HepG2 (cell line): ENCODE measurements around the gene CRAT. TPM values are rescaled to one million over a fixed set of nuclear protein-coding genes. Genes with fewer than 3 reads are reported as not detected.

ENCODE experiments used
- CBX2 ChIP-seq, 2 experiments: fragments of 200-600 bp in 1 of 2; sonication (generic); formaldehyde crosslinking in 1 of 2; IDR thresholded peaks; 2 replicates each; pipeline versions ENCODE4 v1.7.0 to v1.8.1; 2018 to 2022; ENCODE audit warnings: low read depth in 2 of 2, low read length in 1 of 2, mild to moderate bottlenecking in 1 of 2, missing genetic modification reagents in 1 of 2
- CC2D1A ChIP-seq: sonication (generic); formaldehyde crosslinking; IDR thresholded peaks from 2 replicates; pipeline ENCODE4 v1.8.1; 2023; ENCODE audit warnings: mild to moderate bottlenecking, missing genetic modification reagents
- MBD4 ChIP-seq: IDR thresholded peaks from 2 replicates; pipeline ENCODE4 v1.6.1; 2012; ENCODE audit warnings: low read length, inconsistent platforms, borderline replicate concordance
- NR2C2 ChIP-seq: sonication (generic); formaldehyde crosslinking; IDR thresholded peaks from 2 replicates; pipeline ENCODE4 v1.4.0; 2020; ENCODE audit warnings: missing genetic modification reagents, mild to moderate bottlenecking, moderate library complexity, borderline replicate concordance
- NR2F1 ChIP-seq, 2 experiments: fragments of 450-650 bp in 1 of 2; formaldehyde crosslinking in 1 of 2; IDR thresholded peaks; 2 replicates each; pipeline versions ENCODE4 v1.5.0 to v1.6.1; 2016 to 2020; ENCODE audit warnings: mild to moderate bottlenecking in 1 of 2, missing compliant biosample characterization in 1 of 2, missing genetic modification reagents in 1 of 2, moderate library complexity in 1 of 2
- PHB2 ChIP-seq: fragments of 450-650 bp; IDR thresholded peaks from 2 replicates; pipeline ENCODE4 v1.6.1; 2018; ENCODE audit not compliant: partially characterized antibody
- RARG ChIP-seq: sonication (generic); formaldehyde crosslinking; IDR thresholded peaks from 2 replicates; pipeline ENCODE4 v1.4.0; 2020; ENCODE audit warnings: low read depth, mild to moderate bottlenecking, missing genetic modification reagents
- ZNF20 ChIP-seq: sonication (generic); formaldehyde crosslinking; IDR thresholded peaks from 2 replicates; pipeline ENCODE4 v1.4.0; 2020; ENCODE audit warnings: mild to moderate bottlenecking, moderate library complexity, missing genetic modification reagents
- ZNF569 ChIP-seq: sonication (generic); formaldehyde crosslinking; IDR thresholded peaks from 2 replicates; pipeline ENCODE4 v1.5.0; 2020; ENCODE audit warnings: mild to moderate bottlenecking, missing genetic modification reagents, moderate library complexity, borderline replicate concordance
- polyA plus RNA-seq, 8 experiments: library from polyadenylated mRNA; depleted of rRNA in 3 of 8; stranded (reverse) in 7 of 8; unstranded in 1 of 8; fragments of >200 nt; fragmentation: Illumina TruSeq in 4 of 8; extraction: Trizol in 4 of 8; gene quantifications; 2 replicates each; pipeline versions ENCODE4 v1.2.1 to v1.2.3, GENCODE V29; 2011 to 2016; ENCODE audit warnings: low read depth in 4 of 8, missing spikeins in 1 of 8, mixed read lengths in 1 of 8; ENCODE audit not compliant: insufficient read depth in 1 of 8
- total RNA-seq, 5 experiments: library from RNA; depleted of rRNA; stranded (reverse); fragments of >200 nt; fragmentation: Illumina TruSeq; extraction: Trizol; gene quantifications; 2 replicates each; pipeline ENCODE4 v1.2.3, GENCODE V29; 2016; ENCODE audit warnings: low read depth in 1 of 5
- TF ChIP-seq, protein P1 (sequence below): sonication (generic); formaldehyde crosslinking; IDR thresholded peaks from 2 replicates; pipeline ENCODE4 v1.4.0; 2020; ENCODE audit warnings: missing genetic modification reagents, borderline replicate concordance
- TF ChIP-seq, protein P2 (sequence below): sonication (generic); formaldehyde crosslinking; IDR thresholded peaks from 2 replicates; pipeline ENCODE4 v1.8.0; 2022; ENCODE audit warnings: mild to moderate bottlenecking, missing genetic modification reagents; ENCODE audit not compliant: insufficient replicate concordance
- TF ChIP-seq, protein P3 (sequence below): sonication (generic); formaldehyde crosslinking; IDR thresholded peaks from 2 replicates; pipeline ENCODE4 v1.5.1; 2020; ENCODE audit warnings: missing genetic modification reagents, mild to moderate bottlenecking, borderline replicate concordance
- TF ChIP-seq, protein P4 (sequence below): sonication (generic); formaldehyde crosslinking; IDR thresholded peaks from 2 replicates; pipeline ENCODE4 v1.5.1; 2020; ENCODE audit warnings: mild to moderate bottlenecking, missing genetic modification reagents, moderate library complexity

CRAT gene
- total and polyA plus RNA-seq, 2 of the 13 experiments (the other 11 are each of a cell fraction or from before 2014, with no cell fraction given) = 26.1 to 26.6 TPM

DNA sequence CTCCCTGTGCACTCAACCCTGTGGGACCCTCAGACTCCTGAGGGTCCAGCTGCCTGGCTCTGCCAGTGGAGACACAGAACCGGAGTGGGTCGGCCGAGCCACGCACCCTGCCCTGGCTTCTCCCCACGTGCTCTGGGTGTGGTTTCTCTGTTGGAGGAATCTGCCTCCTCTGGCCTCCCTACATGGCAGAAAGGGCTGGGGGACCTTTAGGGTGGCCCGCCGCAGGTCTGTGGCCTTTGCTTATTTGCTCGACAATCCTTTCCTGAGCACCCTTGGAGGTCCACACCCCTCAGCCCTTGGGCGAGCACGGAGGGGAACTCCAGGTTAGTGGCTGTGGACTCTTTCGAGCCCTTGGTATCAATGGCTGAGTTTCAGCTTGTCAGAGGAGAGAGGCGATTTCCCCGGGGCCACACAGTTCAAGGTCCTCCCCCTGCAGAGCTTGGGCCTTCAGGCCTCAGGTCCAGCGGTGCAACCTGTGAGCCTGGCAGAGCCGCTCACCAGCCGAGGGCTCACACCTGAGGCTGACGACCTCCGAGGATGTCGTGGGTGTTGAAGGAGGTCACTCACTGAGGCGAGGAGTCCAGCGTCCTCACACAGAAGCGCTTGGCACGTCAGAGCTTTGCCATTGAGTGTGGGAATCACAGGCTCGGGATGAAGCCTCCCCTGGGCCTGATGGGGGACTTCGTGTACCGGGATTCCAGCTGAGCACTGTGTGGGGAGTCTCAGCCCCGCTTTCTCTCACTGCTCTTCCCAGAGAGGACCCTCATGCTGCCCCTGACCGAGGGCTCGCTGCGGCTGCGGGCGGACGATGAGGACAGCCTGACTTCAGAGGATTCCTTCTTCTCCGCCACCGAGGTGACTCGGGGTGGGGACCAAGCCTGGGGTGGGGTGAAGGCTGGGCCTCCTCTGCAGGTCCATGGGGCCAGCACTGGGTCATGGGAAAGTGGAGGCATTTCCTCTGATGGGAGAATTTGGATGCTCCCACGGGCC is 50.5 kb downstream of the CRAT start (continued):
- TF ChIP-seq, protein P1, sequence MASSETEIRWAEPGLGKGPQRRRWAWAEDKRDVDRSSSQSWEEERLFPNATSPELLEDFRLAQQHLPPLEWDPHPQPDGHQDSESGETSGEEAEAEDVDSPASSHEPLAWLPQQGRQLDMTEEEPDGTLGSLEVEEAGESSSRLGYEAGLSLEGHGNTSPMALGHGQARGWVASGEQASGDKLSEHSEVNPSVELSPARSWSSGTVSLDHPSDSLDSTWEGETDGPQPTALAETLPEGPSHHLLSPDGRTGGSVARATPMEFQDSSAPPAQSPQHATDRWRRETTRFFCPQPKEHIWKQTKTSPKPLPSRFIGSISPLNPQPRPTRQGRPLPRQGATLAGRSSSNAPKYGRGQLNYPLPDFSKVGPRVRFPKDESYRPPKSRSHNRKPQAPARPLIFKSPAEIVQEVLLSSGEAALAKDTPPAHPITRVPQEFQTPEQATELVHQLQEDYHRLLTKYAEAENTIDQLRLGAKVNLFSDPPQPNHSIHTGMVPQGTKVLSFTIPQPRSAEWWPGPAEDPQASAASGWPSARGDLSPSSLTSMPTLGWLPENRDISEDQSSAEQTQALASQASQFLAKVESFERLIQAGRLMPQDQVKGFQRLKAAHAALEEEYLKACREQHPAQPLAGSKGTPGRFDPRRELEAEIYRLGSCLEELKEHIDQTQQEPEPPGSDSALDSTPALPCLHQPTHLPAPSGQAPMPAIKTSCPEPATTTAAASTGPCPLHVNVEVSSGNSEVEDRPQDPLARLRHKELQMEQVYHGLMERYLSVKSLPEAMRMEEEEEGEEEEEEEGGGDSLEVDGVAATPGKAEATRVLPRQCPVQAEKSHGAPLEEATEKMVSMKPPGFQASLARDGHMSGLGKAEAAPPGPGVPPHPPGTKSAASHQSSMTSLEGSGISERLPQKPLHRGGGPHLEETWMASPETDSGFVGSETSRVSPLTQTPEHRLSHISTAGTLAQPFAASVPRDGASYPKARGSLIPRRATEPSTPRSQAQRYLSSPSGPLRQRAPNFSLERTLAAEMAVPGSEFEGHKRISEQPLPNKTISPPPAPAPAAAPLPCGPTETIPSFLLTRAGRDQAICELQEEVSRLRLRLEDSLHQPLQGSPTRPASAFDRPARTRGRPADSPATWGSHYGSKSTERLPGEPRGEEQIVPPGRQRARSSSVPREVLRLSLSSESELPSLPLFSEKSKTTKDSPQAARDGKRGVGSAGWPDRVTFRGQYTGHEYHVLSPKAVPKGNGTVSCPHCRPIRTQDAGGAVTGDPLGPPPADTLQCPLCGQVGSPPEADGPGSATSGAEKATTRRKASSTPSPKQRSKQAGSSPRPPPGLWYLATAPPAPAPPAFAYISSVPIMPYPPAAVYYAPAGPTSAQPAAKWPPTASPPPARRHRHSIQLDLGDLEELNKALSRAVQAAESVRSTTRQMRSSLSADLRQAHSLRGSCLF (CRISPR knock-in tag) = no peak
- TF ChIP-seq, protein P2, sequence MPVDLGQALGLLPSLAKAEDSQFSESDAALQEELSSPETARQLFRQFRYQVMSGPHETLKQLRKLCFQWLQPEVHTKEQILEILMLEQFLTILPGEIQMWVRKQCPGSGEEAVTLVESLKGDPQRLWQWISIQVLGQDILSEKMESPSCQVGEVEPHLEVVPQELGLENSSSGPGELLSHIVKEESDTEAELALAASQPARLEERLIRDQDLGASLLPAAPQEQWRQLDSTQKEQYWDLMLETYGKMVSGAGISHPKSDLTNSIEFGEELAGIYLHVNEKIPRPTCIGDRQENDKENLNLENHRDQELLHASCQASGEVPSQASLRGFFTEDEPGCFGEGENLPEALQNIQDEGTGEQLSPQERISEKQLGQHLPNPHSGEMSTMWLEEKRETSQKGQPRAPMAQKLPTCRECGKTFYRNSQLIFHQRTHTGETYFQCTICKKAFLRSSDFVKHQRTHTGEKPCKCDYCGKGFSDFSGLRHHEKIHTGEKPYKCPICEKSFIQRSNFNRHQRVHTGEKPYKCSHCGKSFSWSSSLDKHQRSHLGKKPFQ (CRISPR knock-in tag) = peak; percentile 40
- TF ChIP-seq ZNF20 (CRISPR knock-in tag) (no peak), MBD4 (no peak), NR2F1 (CRISPR knock-in tag; IDR thresholded peaks at IDR 0.05) (no peak; a peak in 2 of 4 replicates), RARG (no peak), CBX2 (IDR thresholded peaks at IDR 0.05; ENCODE audit: low read depth, low read length) (no peak), CBX2 (CRISPR knock-in tag; IDR thresholded peaks at IDR 0.05; ENCODE audit: low read depth) (no peak), NR2C2 (CRISPR knock-in tag) (no peak), PHB2 (no peak), CC2D1A (CRISPR knock-in tag) (no peak), ZNF569 (CRISPR knock-in tag) (no peak)
- TF ChIP-seq, protein P3, sequence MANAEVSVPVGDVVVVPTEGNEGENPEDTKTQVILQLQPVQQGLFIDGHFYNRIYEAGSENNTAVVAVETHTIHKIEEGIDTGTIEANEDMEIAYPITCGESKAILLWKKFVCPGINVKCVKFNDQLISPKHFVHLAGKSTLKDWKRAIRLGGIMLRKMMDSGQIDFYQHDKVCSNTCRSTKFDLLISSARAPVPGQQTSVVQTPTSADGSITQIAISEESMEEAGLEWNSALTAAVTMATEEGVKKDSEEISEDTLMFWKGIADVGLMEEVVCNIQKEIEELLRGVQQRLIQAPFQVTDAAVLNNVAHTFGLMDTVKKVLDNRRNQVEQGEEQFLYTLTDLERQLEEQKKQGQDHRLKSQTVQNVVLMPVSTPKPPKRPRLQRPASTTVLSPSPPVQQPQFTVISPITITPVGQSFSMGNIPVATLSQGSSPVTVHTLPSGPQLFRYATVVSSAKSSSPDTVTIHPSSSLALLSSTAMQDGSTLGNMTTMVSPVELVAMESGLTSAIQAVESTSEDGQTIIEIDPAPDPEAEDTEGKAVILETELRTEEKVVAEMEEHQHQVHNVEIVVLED (CRISPR knock-in tag) = no peak
- TF ChIP-seq, protein P4, sequence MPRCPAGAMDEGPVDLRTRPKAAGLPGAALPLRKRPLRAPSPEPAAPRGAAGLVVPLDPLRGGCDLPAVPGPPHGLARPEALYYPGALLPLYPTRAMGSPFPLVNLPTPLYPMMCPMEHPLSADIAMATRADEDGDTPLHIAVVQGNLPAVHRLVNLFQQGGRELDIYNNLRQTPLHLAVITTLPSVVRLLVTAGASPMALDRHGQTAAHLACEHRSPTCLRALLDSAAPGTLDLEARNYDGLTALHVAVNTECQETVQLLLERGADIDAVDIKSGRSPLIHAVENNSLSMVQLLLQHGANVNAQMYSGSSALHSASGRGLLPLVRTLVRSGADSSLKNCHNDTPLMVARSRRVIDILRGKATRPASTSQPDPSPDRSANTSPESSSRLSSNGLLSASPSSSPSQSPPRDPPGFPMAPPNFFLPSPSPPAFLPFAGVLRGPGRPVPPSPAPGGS = 0 out of 2 replicates have a peak, but pooled peaks have one; percentile 43
